B cell (primary cell): ENCODE measurements around the gene ARSD. TPM values are rescaled to one million over a fixed set of nuclear protein-coding genes. Genes with fewer than 3 reads are reported as not detected.

Experiments used
- ATAC-seq: fragments of 200-7000 bp; cut with Tn5 transposase; one replicate; pipeline ENCODE4 v1.10.0; 2021; ENCODE audit warnings: low read depth, mild to moderate bottlenecking, moderate number of reproducible peaks, moderate library complexity
- CTCF ChIA-PET: fragments of 350-600 bp; sonication (Branson Sonifier 250); formaldehyde crosslinking; loops from one replicate; lab custom pipeline; 2021; ENCODE audit warnings: antibody characterized with exemption, inconsistent platforms; lab: Charles Lee
- POLR2A ChIA-PET: fragments of 350-600 bp; sonication (Branson Sonifier 250); formaldehyde crosslinking; loops from one replicate; lab custom pipeline; 2021; ENCODE audit warnings: antibody characterized with exemption; lab: Charles Lee
- DNase-seq: peaks from one replicate; pipeline ENCODE4 v3.0.0; 2013
- H2AFZ ChIP-seq: 2 replicates; pipeline ENCODE4 v1.6.1; 2012; ENCODE audit warnings: mild to moderate bottlenecking, low read depth, low read length; ENCODE audit not compliant: insufficient read depth, poor library complexity, severe bottlenecking
- H3K27ac ChIP-seq, 2 donors: 1 replicate in 1 of 2; 2 replicates in 1 of 2; pipeline ENCODE4 v1.5.1; 2012 to 2013; ENCODE audit warnings: low read length in 2 of 2, mild to moderate bottlenecking in 2 of 2, moderate library complexity in 1 of 2
- H3K27me3 ChIP-seq, 4 experiments: fragments of 200-600 bp in 1 of 4; sonication (generic) in 1 of 4; replicated peaks in 1 of 4; 1 replicate in 2 of 4; 2 replicates in 2 of 4; pipeline versions ENCODE4 v1.6.1 to v1.7.0; 2013 to 2016; ENCODE audit warnings: low read length in 3 of 4, mild to moderate bottlenecking in 2 of 4, mixed read lengths in 1 of 4, moderate library complexity in 1 of 4; ENCODE audit not compliant: insufficient read depth in 4 of 4, control insufficient read depth in 3 of 4; ENCODE audit errors: control extremely low read depth in 1 of 4
- H3K36me3 ChIP-seq, 2 experiments: replicated peaks in 1 of 2; 1 replicate in 1 of 2; 2 replicates in 1 of 2; pipeline versions ENCODE4 v1.6.1 to v1.7.1; 2013; ENCODE audit warnings: low read length in 1 of 2; ENCODE audit not compliant: insufficient read depth in 2 of 2, control insufficient read depth in 1 of 2; ENCODE audit errors: control extremely low read depth in 1 of 2, extremely low read depth in 1 of 2
- H3K4me1 ChIP-seq, 2 donors: fragments of 200-600 bp in 1 of 2; sonication (generic) in 1 of 2; 1 replicate in 1 of 2; 2 replicates in 1 of 2; pipeline versions ENCODE4 v1.5.1 to v1.6.1; 2013 to 2017; ENCODE audit warnings: low read length in 2 of 2; ENCODE audit not compliant: control insufficient read depth in 2 of 2, insufficient read depth in 2 of 2
- H3K4me2 ChIP-seq: replicated peaks from 2 replicates; pipeline ENCODE3; 2012; ENCODE audit warnings: mild to moderate bottlenecking, low read depth, low read length; ENCODE audit not compliant: poor library complexity, severe bottlenecking
- H3K4me3 ChIP-seq, 5 experiments: fragments of 200-600 bp in 1 of 5; sonication (generic) in 1 of 5; 1 replicate in 3 of 5; 2 replicates in 2 of 5; pipeline versions ENCODE4 v1.5.1 to v1.7.0; 2011 to 2016; ENCODE audit warnings: low read length in 4 of 5, mild to moderate bottlenecking in 4 of 5, low read depth in 2 of 5, control low read depth in 1 of 5, moderate library complexity in 1 of 5; ENCODE audit not compliant: insufficient read depth in 1 of 5; ENCODE audit errors: control extremely low read depth in 1 of 5, extremely low read depth in 1 of 5
- H3K79me2 ChIP-seq: fragments of 200-600 bp; sonication (generic); one replicate; pipeline ENCODE4 v1.6.0; 2016; ENCODE audit warnings: low read length; ENCODE audit not compliant: control insufficient read depth, insufficient read depth
- H3K9ac ChIP-seq: fragments of 200-600 bp; sonication (generic); 2 replicates; pipeline ENCODE4 v1.6.1; 2017; ENCODE audit warnings: mild to moderate bottlenecking, low read length, moderate library complexity
- H3K9me3 ChIP-seq, 3 donors: one replicate each; pipeline versions ENCODE4 v1.6.1 to v1.7.1; 2013; ENCODE audit warnings: low read length in 2 of 3; ENCODE audit not compliant: control insufficient read depth in 2 of 3, insufficient read depth in 1 of 3; ENCODE audit errors: control extremely low read depth in 1 of 3
- H4K20me1 ChIP-seq: 2 replicates; pipeline ENCODE4 v1.6.0; 2012; ENCODE audit warnings: mild to moderate bottlenecking, low read length; ENCODE audit not compliant: insufficient read depth, control insufficient read depth, poor library complexity, severe bottlenecking
- H3K27ac Mint-ChIP-seq: one replicate; pipeline ENCODE4 v1.8.0; 2021; ENCODE audit warnings: mixed read lengths
- H3K27me3 Mint-ChIP-seq: one replicate; pipeline ENCODE4 v1.8.0; 2021; ENCODE audit warnings: mixed read lengths
- H3K4me1 Mint-ChIP-seq: one replicate; pipeline ENCODE4 v1.8.0; 2021; ENCODE audit warnings: mixed read lengths
- H3K4me3 Mint-ChIP-seq: one replicate; pipeline ENCODE4 v1.8.0; 2021; ENCODE audit warnings: mixed read lengths
- H3K9me3 Mint-ChIP-seq: one replicate; pipeline ENCODE4 v1.8.0; 2022; ENCODE audit warnings: mixed read lengths; ENCODE audit not compliant: insufficient read depth
- EZH2 ChIP-seq: IDR thresholded peaks from 2 replicates; pipeline ENCODE4 v1.6.1; 2012; ENCODE audit warnings: borderline replicate concordance, low read depth, mild to moderate bottlenecking, moderate library complexity, low read length; ENCODE audit not compliant: insufficient read depth, poor library complexity, severe bottlenecking
- WGBS: methylation state at CpG from one replicate; pipeline ENCODE4 v1.1.5; 2013; ENCODE audit warnings: missing lambda C conversion rate; ENCODE audit not compliant: insufficient coverage; 5-methylcytosine and 5-hydroxymethylcytosine counted together
- intact Hi-C: fragments of 100-400 bp; cut with micrococcal nuclease; formaldehyde crosslinking; loops from one replicate; pipeline ENCODE4 v1.10.0; 2022
- polyA plus RNA-seq: library from polyadenylated mRNA; depleted of rRNA; stranded (reverse); fragments of >200 nt; gene quantifications from 2 replicates; pipeline ENCODE4 v1.2.3, GENCODE V29; 2012
- total RNA-seq, 2 donors: library from RNA; stranded (reverse); fragments of 120-200 nt in 1 of 2; gene quantifications; 1 replicate in 1 of 2; 2 replicates in 1 of 2; pipeline versions ENCODE4 v1.2.3 to v1.2.4, GENCODE V29; 2013 to 2022
- TF ChIP-seq, protein P1 (sequence below): fragments of 200-600 bp; IDR thresholded peaks from one replicate; pipeline ENCODE4 v1.8.0; 2022; ENCODE audit warnings: antibody characterized with exemption, mild to moderate bottlenecking

Gene ARSD
- total and polyA plus RNA-seq, 2 donors (not counting 1 experiment from before 2014, with no cell fraction given), result 2.7 to 13.3 TPM

DNA sequence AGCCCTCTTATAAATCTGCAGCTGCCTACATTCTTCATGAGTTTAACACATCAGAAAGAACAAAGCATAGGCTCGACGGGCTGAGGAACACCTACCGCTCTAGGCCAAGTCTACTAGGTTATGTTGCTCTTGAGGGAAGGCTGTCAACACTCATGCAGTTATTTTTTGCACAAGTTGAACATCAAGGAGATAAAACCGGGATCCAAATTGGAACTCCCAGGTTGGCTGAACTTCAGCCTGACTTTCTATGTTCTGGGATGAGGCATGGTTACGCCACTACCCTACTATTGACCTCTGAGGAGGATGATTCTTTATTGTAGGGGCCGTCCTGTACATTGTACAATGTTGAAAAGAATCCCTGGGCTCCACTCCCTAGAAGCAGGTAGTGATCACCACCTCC lies 39.9 kb upstream of the ARSD start:
- ChIA-PET CTCF (no interaction called here), POLR2A (no interaction called here)
- no peak overlapping the region for H3K9ac ChIP-seq
- H3K4me2 ChIP-seq, result no peak overlapping the region
- no peak overlapping the region for H3K4me3 ChIP-seq
- no peaks in the 10 kb centered on the region for H3K9me3 Mint-ChIP-seq
- intact Hi-C loops, result no loop called here
- H3K27ac Mint-ChIP-seq, result no peak overlapping the region
- H3K79me2 ChIP-seq, result no peaks in the 10 kb centered on the region
- no peaks in the 10 kb centered on the region for H3K27me3 Mint-ChIP-seq
- peaks cover 0 to 5% (median 0%) of the 10 kb centered on the region in 3 donors for H3K9me3 ChIP-seq
- DNase-seq, result no peak
- H4K20me1 ChIP-seq, result no peaks in the 10 kb centered on the region
- WGBS, result no CpG with 5 or more reads among the region's 6 CpGs
- no peak overlapping the region for H2AFZ ChIP-seq
- no peak for ATAC-seq
- H3K27ac ChIP-seq, result no peak overlapping the region
- no peak overlapping the region for H3K4me3 Mint-ChIP-seq
- H3K27me3 ChIP-seq, result no peaks in the 10 kb centered on the region
- no peaks in the 10 kb centered on the region for H3K4me1 ChIP-seq
- no peak for TF ChIP-seq EZH2
- TF ChIP-seq, protein P1, sequence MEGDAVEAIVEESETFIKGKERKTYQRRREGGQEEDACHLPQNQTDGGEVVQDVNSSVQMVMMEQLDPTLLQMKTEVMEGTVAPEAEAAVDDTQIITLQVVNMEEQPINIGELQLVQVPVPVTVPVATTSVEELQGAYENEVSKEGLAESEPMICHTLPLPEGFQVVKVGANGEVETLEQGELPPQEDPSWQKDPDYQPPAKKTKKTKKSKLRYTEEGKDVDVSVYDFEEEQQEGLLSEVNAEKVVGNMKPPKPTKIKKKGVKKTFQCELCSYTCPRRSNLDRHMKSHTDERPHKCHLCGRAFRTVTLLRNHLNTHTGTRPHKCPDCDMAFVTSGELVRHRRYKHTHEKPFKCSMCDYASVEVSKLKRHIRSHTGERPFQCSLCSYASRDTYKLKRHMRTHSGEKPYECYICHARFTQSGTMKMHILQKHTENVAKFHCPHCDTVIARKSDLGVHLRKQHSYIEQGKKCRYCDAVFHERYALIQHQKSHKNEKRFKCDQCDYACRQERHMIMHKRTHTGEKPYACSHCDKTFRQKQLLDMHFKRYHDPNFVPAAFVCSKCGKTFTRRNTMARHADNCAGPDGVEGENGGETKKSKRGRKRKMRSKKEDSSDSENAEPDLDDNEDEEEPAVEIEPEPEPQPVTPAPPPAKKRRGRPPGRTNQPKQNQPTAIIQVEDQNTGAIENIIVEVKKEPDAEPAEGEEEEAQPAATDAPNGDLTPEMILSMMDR, result no peak
- H3K4me1 Mint-ChIP-seq, result peaks cover 3% of the 10 kb centered on the region
- no peaks in the 10 kb centered on the region for H3K36me3 ChIP-seq

GRCh38 chrX:2967998-2968909 lies 39.1 kb upstream of the ARSD start:
- 38% methylated on average over 14 of the region's 27 CpGs for WGBS
- H3K4me1 Mint-ChIP-seq, result peaks cover 3% of the 10 kb centered on the region
- Histone ChIP-seq H3K79me2 (no peaks in the 10 kb centered on the region), H3K27me3 (no peaks in the 10 kb centered on the region), H3K9me3 (peaks cover 0 to 5% (median 0%) of the 10 kb centered on the region in 3 donors), H3K4me3 (no peak overlapping the region), H3K36me3 (no peaks in the 10 kb centered on the region), H2AFZ (no peak overlapping the region), H3K27ac (no peak overlapping the region), H3K9ac (no peak overlapping the region), H3K4me2 (peak overlapping the region; percentile 1), H3K4me1 (no peaks in the 10 kb centered on the region), H4K20me1 (no peaks in the 10 kb centered on the region)
- H3K27ac Mint-ChIP-seq, result no peak overlapping the region
- POLR2A ChIA-PET, result no interaction called here
- ATAC-seq, result no peak
- peak overlapping the region; percentile 29 for H3K4me3 Mint-ChIP-seq
- no peak for TF ChIP-seq EZH2
- TF ChIP-seq, protein P1, result no peak
- H3K9me3 Mint-ChIP-seq, result no peaks in the 10 kb centered on the region
- no peaks in the 10 kb centered on the region for H3K27me3 Mint-ChIP-seq
- no peak for DNase-seq
- CTCF ChIA-PET, result no interaction called here
- intact Hi-C loops, result no loop called here
